NOMO-1 treated with dmso at 0.1 percent for 144 hours (cell line): Measurements from ENCODE around the gene ENTREP3.

Source experiments
- DNase-seq: peaks from one replicate; lab custom pipeline; 2025; ENCODE audit not compliant: unreplicated experiment; lab: John Stamatoyannopoulos, UW

ENTREP3 gene

GRCh38 chr1:155202731-155203515, 52.4 kb downstream of the ENTREP3 start:
- DNase-seq = no peak

- DNase-seq = no peak
These were observed 53.1 kb downstream of the ENTREP3 start for GRCh38 chr1:155202198-155202597.

GRCh38 chr1:155200920-155201319, 54.4 kb downstream of the ENTREP3 start:
- no peak for DNase-seq

GRCh38 chr1:155199792-155200191, 55.5 kb downstream of the ENTREP3 start:
- DNase-seq = no peak

- no peak for DNase-seq
These were observed 56.8 kb downstream of the ENTREP3 start for GRCh38 chr1:155198547-155198906.

GRCh38 chr1:155197901-155198546, 57.3 kb downstream of the ENTREP3 start:
- DNase-seq = no peak
